Heart left ventricle (tissue), 13 donors: Measurements from ENCODE around the gene TASP1.

ENCODE experiments used
- CTCF ChIP-seq, 12 donors: fragments of 200-600 bp; sonication (generic) in 4 of 12; IDR thresholded peaks; one replicate each; pipeline versions ENCODE4 v1.5.0 to v1.8.0; 2018 to 2022; ENCODE audit warnings: antibody characterized with exemption in 12 of 12, mild to moderate bottlenecking in 5 of 12
- POLR2A ChIP-seq, 2 donors: fragments of 450-650 bp; IDR thresholded peaks; one replicate each; pipeline ENCODE4 v1.6.1; 2017; ENCODE audit warnings: antibody characterized with exemption in 2 of 2, mild to moderate bottlenecking in 2 of 2, moderate library complexity in 2 of 2
- donor health status: ischemic (EF 13 %, LVEDD 7.1; RV severe dilation, severe dysfunction).
- donor health status: DM: no; HTN: yes; CAD: no.
- donor health status: DM: no; HTN: no; CAD: no.
- donor health status: ischemic (EF 25% LVEDD 6.9; RV normal size, moderate dysfunction).
- donor health status: ischemic (EF 25% LVEDD 5.7; RV mildly dilated, moderate dysfunction).
- donor health status: ischemic (EF 35%, LVEDD 5.7; RV mildly dilated, moderate dysfunction).
- donor health status: nonischemic (EF 11% LVEDD 7.7; RV severe dilation, severe dysfunction).
- donor health status: DM: yes; HTN: yes; CAD: no.
- donor health status: PGD.
- donor health status: ischemic (EF 29% LVEDD 5.4; RV normal size, mild dysfunction).
- donor health status: nonischemic (EF 23%, LVEDD 6.1; RV moderate dilation, normal function).

- TF ChIP-seq CTCF (IDR thresholded peaks at IDR 0.05), result no peak
- TF ChIP-seq POLR2A (IDR thresholded peaks at IDR 0.05), result no peak
Measured at GRCh38 chr20:13353261-13353945, 285.3 kb downstream of the TASP1 start.
